ENCODE measurements around the gene CDX2. TPM values are rescaled to one million over a fixed set of nuclear protein-coding genes. Genes with fewer than 3 reads are reported as not detected.

CDX2 gene
- total RNA-seq, 1 experiment from 2014 or later: 12.5 TPM

GRCh38 chr13:27962128-27962841, 6.8 kb downstream of the CDX2 start:
- no TSS peak for BruUV-seq (replicated peaks)
- POLR2A ChIA-PET: interaction anchor here (1.2 kb wide), 1 partner anchor 8 kb away, joined by 3 read pairs; no protein-coding TSS in a partner anchor
- H3K9me2 ChIP-seq (ENCODE audit: insufficient read depth): no peaks in the 10 kb centered on the region

More at GRCh38 chr13:27962128-27962841, 6.8 kb downstream of the CDX2 start:
- Histone ChIP-seq H2AFZ (ENCODE audit: low read depth, low read length, poor library complexity, severe bottlenecking) (no peak overlapping the region), H3K4me1 (ENCODE audit: control insufficient read depth in 1 of 2, insufficient read depth in 2 of 2, low read length in 2 of 2) (peaks cover 3 to 11% of the 10 kb centered on the region in 2 experiments; a peak in 3 of 4 replicates), H3K4me2 (ENCODE audit: low read length) (no peak overlapping the region), H3K27me3 (ENCODE audit: insufficient read depth, low read length) (no peaks in the 10 kb centered on the region), H3K36me3 (ENCODE audit: control insufficient read depth in 1 of 2, insufficient read depth in 2 of 2, low read length in 2 of 2) (peaks cover 0 to 4% of the 10 kb centered on the region in 2 experiments; a peak in 1 of 4 replicates), H3K27ac (ENCODE audit: low read depth, low read length) (no peak overlapping the region), H3K4me3 (replicated peaks in 1 of 2; ENCODE audit: low read depth in 1 of 2, low read length in 2 of 2) (no peak overlapping the region), H3K79me2 (ENCODE audit: insufficient read depth, low read length) (peaks cover 27% of the 10 kb centered on the region), H3K9ac (ENCODE audit: low read length) (no peak overlapping the region), H3K9me3 (ENCODE audit: control insufficient read depth in 1 of 2, insufficient read depth in 1 of 2, low read depth in 1 of 2, low read length in 2 of 2) (no peaks in the 10 kb centered on the region), H4K20me1 (ENCODE audit: insufficient read depth) (no peaks in the 10 kb centered on the region)
- ChIA-PET CTCF (interaction anchor here (0.9 to 1.6 kb wide), 3 partner anchors 9 to 600 kb away, joined by 3 to 4 read pairs (median 4); no protein-coding TSS in a partner anchor), RAD21 (ENCODE audit: low non-redundant PET in 1 of 2, low total read pairs in 2 of 2, uncharacterized antibody in 2 of 2, unreplicated experiment in 2 of 2) (no interaction called here)
- ATAC-seq: no peak
- no peak for DNase-seq (ENCODE audit: low read depth, low spot score)
- intact Hi-C loops (cut with micrococcal nuclease): no loop called here
- no peak for TF ChIP-seq CTCF (IDR thresholded peaks at IDR 0.05 in 2 of 3, conservative IDR thresholded peaks at IDR 0.05 in 1 of 3; ENCODE audit: borderline replicate concordance in 1 of 3, insufficient read depth in 1 of 3, low read depth in 2 of 3, low read length in 2 of 3)
- no peak for TF ChIP-seq ZNF274 (IDR thresholded peaks at IDR 0.05; ENCODE audit: low read depth, low read length)
- no peak for TF ChIP-seq EZH2phosphoT487 (IDR thresholded peaks at IDR 0.05; ENCODE audit: borderline replicate concordance)
- TF ChIP-seq SRF (IDR thresholded peaks at IDR 0.05; ENCODE audit: low read depth): no peak
- TF ChIP-seq TCF7L2 (IDR thresholded peaks at IDR 0.05; ENCODE audit: borderline replicate concordance, extremely low read depth, insufficient read depth, insufficient read length): no peak
- no peak for TF ChIP-seq EGR1 (IDR thresholded peaks at IDR 0.05; ENCODE audit: low read depth)
- TF ChIP-seq JUND (IDR thresholded peaks at IDR 0.05): no peak
- TF ChIP-seq RAD21 (IDR thresholded peaks at IDR 0.05; ENCODE audit: low read depth): no peak
- no peak for TF ChIP-seq SIN3A (IDR thresholded peaks at IDR 0.05; ENCODE audit: low read depth)
- no peak for TF ChIP-seq FOSL1 (IDR thresholded peaks at IDR 0.05; ENCODE audit: low read depth)
- TF ChIP-seq CEBPB (IDR thresholded peaks at IDR 0.05; ENCODE audit: low read depth): no peak
- TF ChIP-seq SP1 (IDR thresholded peaks at IDR 0.05; ENCODE audit: low read depth): no peak
- TF ChIP-seq, protein P1, sequence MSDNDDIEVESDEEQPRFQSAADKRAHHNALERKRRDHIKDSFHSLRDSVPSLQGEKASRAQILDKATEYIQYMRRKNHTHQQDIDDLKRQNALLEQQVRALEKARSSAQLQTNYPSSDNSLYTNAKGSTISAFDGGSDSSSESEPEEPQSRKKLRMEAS (IDR thresholded peaks at IDR 0.05): no peak
- TF ChIP-seq POLR2AphosphoS5 (IDR thresholded peaks at IDR 0.05; ENCODE audit: low read depth, low read length): no peak
- no peak for TF ChIP-seq ZBTB33 (IDR thresholded peaks at IDR 0.05; ENCODE audit: extremely low read depth, insufficient replicate concordance, low read length)
- TF ChIP-seq ZFX (IDR thresholded peaks at IDR 0.05): no peak
- TF ChIP-seq CBX3 (IDR thresholded peaks at IDR 0.05; ENCODE audit: low read depth): no peak
- TF ChIP-seq YY1 (IDR thresholded peaks at IDR 0.05; ENCODE audit: extremely low read depth, insufficient replicate concordance, low read depth, low read length): no peak
- TF ChIP-seq, protein P2, sequence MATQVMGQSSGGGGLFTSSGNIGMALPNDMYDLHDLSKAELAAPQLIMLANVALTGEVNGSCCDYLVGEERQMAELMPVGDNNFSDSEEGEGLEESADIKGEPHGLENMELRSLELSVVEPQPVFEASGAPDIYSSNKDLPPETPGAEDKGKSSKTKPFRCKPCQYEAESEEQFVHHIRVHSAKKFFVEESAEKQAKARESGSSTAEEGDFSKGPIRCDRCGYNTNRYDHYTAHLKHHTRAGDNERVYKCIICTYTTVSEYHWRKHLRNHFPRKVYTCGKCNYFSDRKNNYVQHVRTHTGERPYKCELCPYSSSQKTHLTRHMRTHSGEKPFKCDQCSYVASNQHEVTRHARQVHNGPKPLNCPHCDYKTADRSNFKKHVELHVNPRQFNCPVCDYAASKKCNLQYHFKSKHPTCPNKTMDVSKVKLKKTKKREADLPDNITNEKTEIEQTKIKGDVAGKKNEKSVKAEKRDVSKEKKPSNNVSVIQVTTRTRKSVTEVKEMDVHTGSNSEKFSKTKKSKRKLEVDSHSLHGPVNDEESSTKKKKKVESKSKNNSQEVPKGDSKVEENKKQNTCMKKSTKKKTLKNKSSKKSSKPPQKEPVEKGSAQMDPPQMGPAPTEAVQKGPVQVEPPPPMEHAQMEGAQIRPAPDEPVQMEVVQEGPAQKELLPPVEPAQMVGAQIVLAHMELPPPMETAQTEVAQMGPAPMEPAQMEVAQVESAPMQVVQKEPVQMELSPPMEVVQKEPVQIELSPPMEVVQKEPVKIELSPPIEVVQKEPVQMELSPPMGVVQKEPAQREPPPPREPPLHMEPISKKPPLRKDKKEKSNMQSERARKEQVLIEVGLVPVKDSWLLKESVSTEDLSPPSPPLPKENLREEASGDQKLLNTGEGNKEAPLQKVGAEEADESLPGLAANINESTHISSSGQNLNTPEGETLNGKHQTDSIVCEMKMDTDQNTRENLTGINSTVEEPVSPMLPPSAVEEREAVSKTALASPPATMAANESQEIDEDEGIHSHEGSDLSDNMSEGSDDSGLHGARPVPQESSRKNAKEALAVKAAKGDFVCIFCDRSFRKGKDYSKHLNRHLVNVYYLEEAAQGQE (IDR thresholded peaks at IDR 0.05; ENCODE audit: low read depth): no peak

Data from HCT116 (cell line).